Gastrocnemius medialis (tissue), 4 donors: ENCODE data around the gene STK39. TPM values are rescaled to one million over a fixed set of nuclear protein-coding genes. Genes with fewer than 3 reads are reported as not detected.
"Not testable (repeated sequence)": the region's sequence is repeated elsewhere in the genome, so short reads cannot be mapped to it uniquely, and the experiment has no call there.

ENCODE experiments used
- ATAC-seq, 2 donors: fragments of 150-250 bp; one replicate each; pipeline ENCODE4 v1.9.1; 2016
- DNase-seq, 2 donors: peaks; one replicate each; pipeline ENCODE4 v3.0.0-alpha.2; 2019
- H3K27ac ChIP-seq, 4 donors: fragments of 200-600 bp; sonication (generic); 1 replicate in 1 of 4; 2 replicates in 3 of 4; pipeline ENCODE4 v1.5.1; 2016 to 2018; ENCODE audit warnings: mild to moderate bottlenecking in 2 of 4, moderate library complexity in 1 of 4
- H3K27me3 ChIP-seq, 3 donors: fragments of 200-600 bp; sonication (generic) in 2 of 3; 1 replicate in 1 of 3; 2 replicates in 2 of 3; pipeline versions ENCODE4 v1.5.1 to v1.6.0; 2016 to 2019; ENCODE audit warnings: mild to moderate bottlenecking in 1 of 3, moderate library complexity in 1 of 3
- H3K36me3 ChIP-seq, 2 donors: fragments of 200-600 bp; sonication (generic) in 1 of 2; one replicate each; pipeline ENCODE4 v1.5.1; 2017 to 2018
- H3K4me1 ChIP-seq, 2 donors: fragments of 200-600 bp; sonication (generic) in 1 of 2; one replicate each; pipeline ENCODE4 v1.5.1; 2016 to 2017; ENCODE audit warnings: mild to moderate bottlenecking in 2 of 2
- H3K4me3 ChIP-seq, 4 donors: fragments of 200-600 bp; sonication (generic) in 3 of 4; 1 replicate in 1 of 4; 2 replicates in 3 of 4; pipeline ENCODE4 v1.5.1; 2016 to 2019; ENCODE audit warnings: mild to moderate bottlenecking in 2 of 4
- H3K9me3 ChIP-seq, 3 donors: fragments of 200-600 bp; sonication (generic) in 2 of 3; 1 replicate in 1 of 3; 2 replicates in 2 of 3; pipeline ENCODE4 v1.5.1; 2016 to 2019
- POLR2A ChIP-seq, 2 donors: fragments of 450-650 bp; IDR thresholded peaks; one replicate each; pipeline ENCODE4 v1.6.1; 2017; ENCODE audit warnings: antibody characterized with exemption in 2 of 2, mild to moderate bottlenecking in 2 of 2, moderate library complexity in 2 of 2
- in situ Hi-C, 4 donors: fragments of 200-750 bp; cut with MboI; loops; one replicate each; pipeline versions ENCODE4 v1.15.0 to v1.8.0; 2017; ENCODE audit warnings: low sequenced_read_pairs in 4 of 4
- intact Hi-C: fragments of 100-400 bp; cut with DNase I; formaldehyde crosslinking; loops from one replicate; pipeline ENCODE4 v1.15.1; 2023; ENCODE audit warnings: low total_unique reads
- total RNA-seq, 4 donors: library from RNA; depleted of rRNA; stranded (reverse); fragments of >200 nt; gene quantifications; one replicate each; pipeline versions ENCODE4 v1.1.0 to v1.2.3, GENCODE V29; 2016
- TF ChIP-seq, protein P1 (sequence below), 5 experiments: fragments of 450-650 bp in 3 of 5; fragments of 200-600 bp in 2 of 5; sonication (generic) in 2 of 5; IDR thresholded peaks in 4 of 5; conservative IDR thresholded peaks in 1 of 5; 1 replicate in 4 of 5; 2 replicates in 1 of 5; pipeline ENCODE4 v1.5.1; 2016 to 2019; ENCODE audit warnings: antibody characterized with exemption in 5 of 5, mild to moderate bottlenecking in 3 of 5, moderate library complexity in 3 of 5

STK39 gene
- total RNA-seq, 4 donors from 2014 or later, result 0.66 to 2.9 (median 1.9) TPM

DNA sequence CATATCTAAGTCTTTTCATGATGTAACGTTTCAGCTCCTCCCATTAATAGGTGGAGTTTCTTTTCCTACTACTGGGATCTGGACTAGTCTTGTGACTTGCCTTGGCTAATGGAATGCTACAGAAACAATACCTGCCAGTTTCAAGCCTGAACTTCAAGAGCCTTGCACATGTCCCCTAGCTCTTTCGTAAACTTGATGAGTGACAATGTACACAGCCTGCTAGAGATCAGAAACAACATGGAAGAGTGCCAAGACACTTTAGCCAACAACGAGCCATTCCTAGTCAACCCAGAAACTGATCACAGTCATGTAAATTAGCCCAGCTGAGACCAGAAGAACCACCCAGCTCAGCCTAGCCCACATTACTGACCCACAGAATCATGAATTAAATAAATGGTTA is 24.8 kb upstream of the STK39 start:
- Histone ChIP-seq H3K27me3 (peaks cover 0 to 4% (median 0%) of the 10 kb centered on the region in 3 donors), H3K27ac (no peak overlapping the region), H3K4me1 (no peaks in the 10 kb centered on the region), H3K4me3 (no peak overlapping the region), H3K9me3 (no peaks in the 10 kb centered on the region), H3K36me3 (no peaks in the 10 kb centered on the region)
- no peak for DNase-seq
- TF ChIP-seq, protein P1, sequence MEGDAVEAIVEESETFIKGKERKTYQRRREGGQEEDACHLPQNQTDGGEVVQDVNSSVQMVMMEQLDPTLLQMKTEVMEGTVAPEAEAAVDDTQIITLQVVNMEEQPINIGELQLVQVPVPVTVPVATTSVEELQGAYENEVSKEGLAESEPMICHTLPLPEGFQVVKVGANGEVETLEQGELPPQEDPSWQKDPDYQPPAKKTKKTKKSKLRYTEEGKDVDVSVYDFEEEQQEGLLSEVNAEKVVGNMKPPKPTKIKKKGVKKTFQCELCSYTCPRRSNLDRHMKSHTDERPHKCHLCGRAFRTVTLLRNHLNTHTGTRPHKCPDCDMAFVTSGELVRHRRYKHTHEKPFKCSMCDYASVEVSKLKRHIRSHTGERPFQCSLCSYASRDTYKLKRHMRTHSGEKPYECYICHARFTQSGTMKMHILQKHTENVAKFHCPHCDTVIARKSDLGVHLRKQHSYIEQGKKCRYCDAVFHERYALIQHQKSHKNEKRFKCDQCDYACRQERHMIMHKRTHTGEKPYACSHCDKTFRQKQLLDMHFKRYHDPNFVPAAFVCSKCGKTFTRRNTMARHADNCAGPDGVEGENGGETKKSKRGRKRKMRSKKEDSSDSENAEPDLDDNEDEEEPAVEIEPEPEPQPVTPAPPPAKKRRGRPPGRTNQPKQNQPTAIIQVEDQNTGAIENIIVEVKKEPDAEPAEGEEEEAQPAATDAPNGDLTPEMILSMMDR (IDR thresholded peaks at IDR 0.05 in 4 of 5, conservative IDR thresholded peaks at IDR 0.05 in 1 of 5), result no peak
- no peak for TF ChIP-seq POLR2A (IDR thresholded peaks at IDR 0.05)
- intact Hi-C loops, result no loop called here
- no peak for ATAC-seq
- in situ Hi-C loops, result no loop called here

DNA sequence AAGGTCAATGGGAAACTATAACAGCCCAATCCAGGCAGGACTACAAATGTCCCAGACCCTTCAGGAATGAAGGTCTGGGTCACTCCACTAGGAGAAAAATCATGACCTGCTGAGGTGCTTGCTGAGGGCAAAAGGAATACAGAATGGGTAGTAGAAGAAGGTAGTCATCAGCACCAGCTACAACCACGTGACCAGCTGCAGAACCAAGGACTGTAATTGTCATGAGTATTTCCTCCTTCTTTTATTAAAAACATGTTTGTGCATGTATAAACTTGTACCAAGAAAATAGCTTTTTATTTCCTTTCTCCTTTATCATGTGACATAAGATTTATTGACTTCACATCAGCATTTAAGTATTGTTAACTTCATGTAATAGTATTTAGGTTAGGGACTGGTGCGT is 15.5 kb upstream of the STK39 start:
- H3K9me3 ChIP-seq, ATAC-seq, in situ Hi-C loops, H3K4me1 ChIP-seq, H3K36me3 ChIP-seq, H3K27me3 ChIP-seq, DNase-seq, H3K4me3 ChIP-seq, intact Hi-C loops, H3K27ac ChIP-seq: not testable (repeated sequence)

DNA sequence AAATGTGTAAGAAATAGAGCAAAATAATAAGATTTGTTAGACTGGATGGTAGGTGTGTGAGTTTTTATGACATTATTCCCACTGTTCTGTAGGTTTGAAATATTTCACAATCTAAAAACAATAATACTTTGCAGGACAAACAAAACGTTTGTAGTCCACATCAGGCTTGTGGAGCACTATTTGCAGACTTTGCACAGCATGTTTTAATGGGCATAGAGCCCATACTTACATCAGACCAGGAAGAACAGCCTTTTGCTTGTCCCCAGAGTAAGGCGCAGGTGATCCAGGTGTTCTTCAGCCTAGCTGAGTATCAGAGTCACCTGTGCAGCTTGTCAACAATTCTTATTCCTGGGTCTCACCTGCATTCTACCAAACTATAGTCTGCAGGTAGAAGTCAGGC is 9.1 kb upstream of the STK39 start:
- Histone ChIP-seq H3K36me3 (no peaks in the 10 kb centered on the region), H3K9me3 (no peaks in the 10 kb centered on the region), H3K4me1 (no peaks in the 10 kb centered on the region), H3K27ac (no peak overlapping the region), H3K27me3 (no peaks in the 10 kb centered on the region), H3K4me3 (no peak overlapping the region)
- ATAC-seq, result no peak
- no peak for DNase-seq
- in situ Hi-C loops, result no loop called here
- TF ChIP-seq POLR2A (IDR thresholded peaks at IDR 0.05), result no peak
- TF ChIP-seq, protein P1 (IDR thresholded peaks at IDR 0.05 in 4 of 5, conservative IDR thresholded peaks at IDR 0.05 in 1 of 5), result no peak
- intact Hi-C loops, result no loop called here

DNA sequence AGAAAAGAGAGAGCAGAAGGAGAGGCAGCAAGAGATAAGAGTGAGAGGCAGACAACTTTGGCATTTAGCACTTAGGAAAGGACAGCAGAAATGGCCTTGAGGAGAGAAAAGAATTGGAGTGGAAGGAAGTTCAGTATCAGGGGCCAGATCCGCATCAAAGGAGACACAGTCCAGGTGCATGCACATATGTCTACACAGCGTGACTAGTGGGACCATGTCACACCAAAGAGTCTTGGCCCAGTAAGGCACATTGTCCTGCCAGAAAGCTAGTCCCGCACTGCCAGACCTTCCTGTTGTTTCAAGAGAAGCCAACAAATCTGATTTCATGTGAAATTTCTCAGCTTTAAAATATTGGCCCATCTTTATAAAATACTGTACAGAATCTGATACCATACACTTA is 8.5 kb upstream of the STK39 start:
- H3K36me3 ChIP-seq, result no peaks in the 10 kb centered on the region
- DNase-seq (no peak), ATAC-seq (no peak)
- TF ChIP-seq, protein P1 (IDR thresholded peaks at IDR 0.05 in 4 of 5, conservative IDR thresholded peaks at IDR 0.05 in 1 of 5), result no peak
- intact Hi-C loops (no loop called here), in situ Hi-C loops (no loop called here)
- H3K4me1 ChIP-seq, result no peaks in the 10 kb centered on the region
- H3K4me3 ChIP-seq, result no peak overlapping the region
- no peaks in the 10 kb centered on the region for H3K9me3 ChIP-seq
- no peak overlapping the region for H3K27ac ChIP-seq
- H3K27me3 ChIP-seq, result no peaks in the 10 kb centered on the region

DNA sequence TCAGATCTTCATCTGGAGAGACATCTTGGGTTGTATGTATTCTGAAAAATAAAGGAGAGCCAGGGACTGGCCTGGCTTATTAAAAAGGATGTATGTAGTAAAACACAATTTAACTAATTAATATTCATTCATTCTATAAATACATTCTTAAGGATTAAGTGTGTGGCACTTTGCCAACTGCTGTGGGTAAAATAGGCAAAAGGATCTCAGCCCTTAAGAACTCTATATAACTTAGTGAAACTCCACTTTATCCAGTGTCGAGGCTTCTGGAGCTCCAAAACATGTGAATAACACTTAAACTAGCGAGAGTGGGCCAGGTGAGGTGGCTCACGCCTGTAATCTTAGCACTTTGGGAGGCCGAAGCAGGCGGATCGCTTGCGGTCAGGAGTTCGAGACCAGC is 7.7 kb upstream of the STK39 start:
- in situ Hi-C loops, result no loop called here
- no peaks in the 10 kb centered on the region for H3K9me3 ChIP-seq
- H3K27me3 ChIP-seq, result no peaks in the 10 kb centered on the region
- no peaks in the 10 kb centered on the region for H3K4me1 ChIP-seq
- H3K4me3 ChIP-seq, result no peak overlapping the region
- DNase-seq (no peak), ATAC-seq (no peak)
- no peak for TF ChIP-seq POLR2A (IDR thresholded peaks at IDR 0.05)
- TF ChIP-seq, protein P1 (IDR thresholded peaks at IDR 0.05 in 4 of 5, conservative IDR thresholded peaks at IDR 0.05 in 1 of 5), result no peak
- no peak overlapping the region for H3K27ac ChIP-seq
- no peaks in the 10 kb centered on the region for H3K36me3 ChIP-seq
- intact Hi-C loops, result no loop called here
